Ecto neural progenitor cell (in vitro differentiated cells): ENCODE data around the gene CFAP410.
"Not testable (repeated sequence)": the region's sequence is repeated elsewhere in the genome, so short reads cannot be mapped to it uniquely, and the experiment has no call there.

Source experiments
- DNase-seq: peaks from one replicate; pipeline ENCODE4 v3.0.0-alpha.2; 2018; ENCODE audit warnings: low spot score

Gene CFAP410

DNA sequence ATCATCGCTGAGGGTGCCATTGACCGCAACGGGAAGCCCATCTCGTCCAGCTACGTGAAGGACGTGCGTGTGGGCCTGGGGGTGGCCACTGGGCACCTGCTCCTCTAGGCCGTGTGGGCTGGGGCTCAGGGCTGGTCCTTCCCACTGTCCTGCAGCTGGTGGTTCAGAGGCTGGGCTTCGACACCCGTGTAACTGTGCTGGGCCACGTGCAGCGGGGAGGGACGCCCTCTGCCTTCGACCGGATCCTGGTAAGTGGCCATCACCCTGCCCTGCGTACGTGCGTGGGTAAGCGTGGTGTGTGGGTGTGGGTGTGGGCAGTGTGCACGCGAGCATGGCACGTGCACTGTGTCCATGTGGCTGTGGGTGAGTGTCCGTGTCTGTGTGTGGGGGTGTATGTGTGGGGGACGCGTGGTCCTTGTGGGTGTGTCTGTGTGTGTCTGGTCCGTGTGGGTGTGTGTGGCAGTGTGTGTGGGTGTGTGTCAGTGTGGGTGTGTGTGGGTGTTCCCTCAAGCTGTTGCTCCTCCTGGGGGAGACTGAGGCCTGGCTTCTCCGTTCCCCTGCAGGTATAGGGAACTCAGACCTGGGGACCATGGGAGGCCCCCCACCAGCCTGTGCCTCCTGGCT, 22.8 kb downstream of the CFAP410 start:
- DNase-seq, result no peak

DNA sequence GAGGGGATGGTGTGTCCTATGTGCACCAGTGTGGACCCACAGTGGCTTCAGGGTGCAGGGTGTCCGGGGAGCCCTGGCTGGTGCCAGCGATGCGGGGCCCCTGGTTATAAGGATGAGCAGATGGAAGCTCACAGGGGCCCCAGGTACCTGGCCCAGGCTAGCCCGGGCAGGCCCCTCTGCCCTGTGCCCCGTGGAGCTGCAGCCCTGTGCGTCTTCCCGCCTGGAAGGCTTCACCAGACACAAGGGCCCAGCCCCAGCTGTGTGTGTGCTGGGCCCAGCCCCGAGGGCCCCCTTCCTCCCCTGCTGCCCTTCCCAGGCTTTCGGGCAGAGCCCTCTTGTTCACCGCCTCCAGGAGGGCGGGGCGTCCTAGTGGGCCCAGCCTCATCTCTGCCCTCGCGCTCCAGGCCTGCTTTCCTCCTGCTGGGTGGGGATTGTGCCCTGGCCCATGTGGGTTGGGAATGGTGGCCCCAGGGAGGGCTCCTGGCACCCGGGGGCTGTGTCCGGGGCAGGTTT, 23.4 kb downstream of the CFAP410 start:
- DNase-seq, result no peak

DNA sequence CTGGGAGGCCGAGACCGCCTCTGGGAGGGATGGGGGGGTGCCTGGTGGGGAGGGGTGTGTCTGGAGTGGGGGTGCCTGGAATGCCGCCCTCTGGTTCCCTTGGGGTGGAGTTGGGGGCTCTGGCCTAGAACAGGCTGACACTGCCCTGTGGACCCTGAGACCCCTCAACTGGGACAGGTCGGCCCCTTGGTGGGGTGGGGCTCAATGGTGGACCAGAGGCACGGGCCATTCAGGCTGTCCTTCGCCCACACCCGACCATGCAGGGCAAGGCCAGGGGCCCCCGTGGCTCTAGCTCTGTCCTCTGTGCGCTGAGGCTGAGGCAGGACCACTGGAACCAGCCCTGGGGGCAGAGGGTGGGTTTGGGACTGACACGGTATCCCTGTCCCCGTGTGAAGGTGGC, 24.6 kb downstream of the CFAP410 start:
- no peak for DNase-seq

DNA sequence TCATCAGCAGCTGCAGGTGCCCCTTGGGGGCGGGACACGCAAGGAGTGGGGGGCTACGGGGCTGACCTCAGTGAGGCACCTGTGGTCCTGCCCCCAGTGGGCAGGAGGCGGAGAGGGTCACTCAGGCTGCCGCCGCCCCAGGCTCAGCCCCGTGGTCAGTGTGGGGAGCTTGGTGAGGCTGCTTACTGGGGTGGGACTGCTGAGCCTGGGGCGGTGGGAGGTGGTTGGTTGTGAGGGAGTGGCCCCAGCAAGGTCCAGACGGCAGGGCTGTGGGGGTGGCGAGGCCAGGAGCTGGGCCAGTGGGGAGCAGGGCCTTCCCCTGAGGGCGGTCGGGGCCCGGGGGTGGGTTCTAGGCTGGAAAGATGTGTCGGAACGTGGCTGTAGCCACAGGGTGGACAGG, 25.1 kb downstream of the CFAP410 start:
- no peak for DNase-seq

DNA sequence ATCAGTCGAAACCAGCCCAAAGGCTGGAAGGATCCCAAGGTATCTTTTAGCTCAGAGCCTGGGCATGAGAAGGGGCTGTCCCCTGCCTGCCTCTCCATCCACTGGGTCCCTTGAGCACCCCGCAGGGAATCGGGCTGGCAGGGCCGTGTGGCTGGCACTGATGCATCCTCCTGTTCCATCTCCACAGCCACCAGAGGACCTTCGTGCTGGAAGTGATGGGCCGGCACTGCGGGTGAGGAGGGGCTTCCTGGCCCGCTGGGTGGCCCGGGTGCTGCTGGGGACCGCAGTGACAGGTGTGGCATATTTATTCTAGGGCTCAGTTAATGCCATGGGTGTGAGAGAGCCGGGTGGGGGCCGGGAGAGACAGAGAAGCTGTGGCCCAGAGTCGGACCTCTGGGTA, 25.7 kb downstream of the CFAP410 start:
- no peak for DNase-seq

DNA sequence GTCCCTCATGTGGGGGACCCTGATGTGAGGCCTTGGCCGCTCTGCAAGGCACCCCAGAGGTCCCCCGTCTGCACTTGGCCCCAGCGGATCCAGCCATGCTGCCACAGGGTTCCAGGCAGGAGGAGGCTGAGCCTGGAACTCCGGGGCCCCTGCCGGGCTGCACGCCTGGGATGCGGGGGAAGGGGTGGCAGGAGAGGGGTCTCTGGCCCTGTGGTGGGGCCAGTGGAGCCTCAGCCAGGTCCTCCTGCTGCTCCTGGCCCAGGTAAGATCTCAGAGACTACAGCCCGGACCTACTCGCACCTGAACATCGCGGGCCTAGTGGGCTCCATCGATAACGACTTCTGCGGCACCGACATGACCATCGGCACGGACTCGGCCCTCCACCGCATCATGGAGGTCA, 26.5 kb downstream of the CFAP410 start:
- DNase-seq, result no peak

DNA sequence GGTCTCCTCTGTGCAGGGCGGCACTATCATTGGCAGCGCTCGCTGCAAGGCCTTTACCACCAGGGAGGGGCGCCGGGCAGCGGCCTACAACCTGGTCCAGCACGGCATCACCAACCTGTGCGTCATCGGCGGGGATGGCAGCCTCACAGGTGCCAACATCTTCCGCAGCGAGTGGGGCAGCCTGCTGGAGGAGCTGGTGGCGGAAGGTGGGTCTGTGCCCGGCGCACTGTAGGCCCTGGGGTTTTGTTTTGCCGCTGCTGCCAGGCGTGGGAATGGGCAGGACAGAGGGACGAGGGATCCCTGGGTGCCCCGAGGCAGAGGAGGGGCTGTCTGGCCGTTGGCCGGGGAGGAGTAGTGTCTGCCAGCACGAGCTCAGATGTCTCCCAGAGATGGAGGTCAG, 27.1 kb downstream of the CFAP410 start:
- DNase-seq, result no peak

DNA sequence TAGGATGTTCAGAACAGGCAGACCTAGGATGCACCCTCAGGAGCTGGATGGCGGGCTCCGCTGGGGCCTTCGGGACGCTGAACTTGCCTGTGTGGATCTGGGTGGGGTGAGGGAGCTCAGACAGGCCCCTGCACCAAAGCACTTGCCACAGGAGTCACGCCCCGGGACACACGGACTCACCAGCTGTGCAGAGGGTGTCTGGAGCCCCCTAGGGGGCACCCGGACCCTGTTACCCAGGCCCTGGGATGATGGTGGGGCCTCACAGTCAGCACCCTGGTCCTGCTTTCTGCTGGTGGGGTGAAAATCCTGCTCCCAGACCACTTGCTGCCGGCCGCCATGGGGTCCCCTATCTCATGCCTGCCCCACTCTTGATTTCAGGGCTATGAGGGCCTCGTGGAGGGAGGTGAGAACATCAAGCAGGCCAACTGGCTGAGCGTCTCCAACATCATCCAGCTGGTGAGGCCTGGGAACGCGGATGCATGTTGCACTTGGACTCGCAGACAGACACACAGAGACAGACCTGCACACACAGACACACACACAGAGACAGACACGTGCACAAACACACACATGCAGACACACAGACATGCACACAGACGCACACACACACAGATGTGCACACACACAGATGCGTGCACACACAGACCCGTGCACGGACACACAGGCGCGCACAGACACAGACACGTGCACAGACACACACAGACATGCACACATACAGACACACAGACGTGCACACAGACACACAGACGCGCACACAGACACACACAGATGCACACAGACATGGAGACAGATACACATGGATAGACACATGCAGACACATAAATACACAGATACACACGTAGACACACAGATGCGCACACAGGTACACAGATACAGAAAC, 28.3 kb downstream of the CFAP410 start:
- DNase-seq, result no peak

DNA sequence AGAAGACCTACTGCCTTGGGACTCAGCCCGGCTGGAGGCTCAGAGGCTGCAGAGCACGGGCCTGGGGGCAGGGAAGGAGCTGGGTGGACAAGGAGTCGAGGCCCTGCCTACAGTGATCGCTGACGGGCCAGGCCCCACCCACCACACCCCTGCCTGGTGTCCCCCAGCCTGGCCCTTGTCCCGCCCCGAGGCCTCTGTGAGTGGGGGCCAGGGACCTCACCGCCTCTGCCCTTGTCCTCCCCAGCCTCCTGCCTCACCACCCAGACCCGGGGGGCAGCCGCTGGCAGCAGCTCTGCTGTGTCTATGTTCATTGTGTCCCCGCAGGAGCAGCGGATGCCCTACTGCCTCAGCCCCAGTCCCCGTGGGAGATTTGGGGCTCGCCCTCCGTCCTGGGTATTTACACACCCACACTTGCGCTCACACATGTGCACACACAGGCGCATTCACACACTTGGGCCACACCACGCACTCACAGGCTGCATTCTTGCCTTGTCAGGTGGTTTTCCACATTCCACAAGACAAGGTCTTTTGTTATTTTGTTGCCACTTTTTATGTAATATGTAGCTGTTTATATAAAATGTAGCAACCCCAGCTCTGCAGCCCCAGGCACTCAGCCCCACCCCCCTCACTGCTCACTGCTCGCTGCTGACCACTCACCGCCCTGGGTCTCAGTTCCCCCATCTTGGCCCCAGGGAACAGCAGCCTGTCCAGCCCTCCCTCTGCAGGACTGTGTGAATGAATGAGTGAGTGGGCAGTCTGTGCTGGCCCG, 32.1 kb downstream of the CFAP410 start:
- no peak for DNase-seq

DNA sequence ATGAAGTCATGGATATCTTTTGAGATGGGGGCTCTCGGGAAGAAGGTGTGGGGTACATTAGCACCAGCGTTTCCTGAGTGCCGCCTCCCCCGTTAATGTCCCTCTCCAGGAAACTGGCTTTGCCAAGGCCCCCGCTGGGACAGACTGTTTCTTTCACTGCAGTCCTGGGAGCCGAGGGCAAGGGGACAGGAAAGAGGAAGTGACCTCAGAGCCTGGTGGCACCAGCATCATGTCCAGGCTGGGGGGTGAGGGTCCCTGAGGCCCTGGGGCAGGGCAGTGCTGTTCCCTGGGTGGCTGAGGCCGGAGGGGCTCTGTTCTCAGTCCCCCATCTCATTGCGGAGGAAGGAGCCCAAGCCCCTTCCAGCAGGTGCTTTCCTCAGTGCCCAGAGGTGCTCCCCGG, 33.5 kb downstream of the CFAP410 start:
- no peak for DNase-seq

DNA sequence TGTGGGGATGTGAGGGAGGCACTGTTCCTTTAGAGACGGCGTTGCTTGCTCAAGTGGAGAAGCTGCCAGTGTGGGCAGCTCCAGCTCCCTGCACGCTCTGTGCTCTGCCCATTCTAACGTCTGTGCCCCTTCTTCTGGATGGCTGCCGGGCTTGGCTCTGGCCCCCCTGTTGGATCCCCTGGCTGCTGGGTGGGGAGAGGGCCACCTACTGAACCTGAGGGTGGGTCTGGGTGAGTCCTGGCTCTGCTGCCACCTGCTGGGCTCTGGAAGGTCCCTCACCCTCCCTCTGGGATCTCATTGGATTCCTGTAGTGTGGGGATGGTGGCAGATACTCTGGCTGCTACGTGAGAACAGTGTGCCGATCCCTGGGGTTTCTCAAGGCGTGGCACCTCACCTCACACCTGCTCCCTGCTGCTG, 34.3 kb downstream of the CFAP410 start:
- no peak for DNase-seq

DNA sequence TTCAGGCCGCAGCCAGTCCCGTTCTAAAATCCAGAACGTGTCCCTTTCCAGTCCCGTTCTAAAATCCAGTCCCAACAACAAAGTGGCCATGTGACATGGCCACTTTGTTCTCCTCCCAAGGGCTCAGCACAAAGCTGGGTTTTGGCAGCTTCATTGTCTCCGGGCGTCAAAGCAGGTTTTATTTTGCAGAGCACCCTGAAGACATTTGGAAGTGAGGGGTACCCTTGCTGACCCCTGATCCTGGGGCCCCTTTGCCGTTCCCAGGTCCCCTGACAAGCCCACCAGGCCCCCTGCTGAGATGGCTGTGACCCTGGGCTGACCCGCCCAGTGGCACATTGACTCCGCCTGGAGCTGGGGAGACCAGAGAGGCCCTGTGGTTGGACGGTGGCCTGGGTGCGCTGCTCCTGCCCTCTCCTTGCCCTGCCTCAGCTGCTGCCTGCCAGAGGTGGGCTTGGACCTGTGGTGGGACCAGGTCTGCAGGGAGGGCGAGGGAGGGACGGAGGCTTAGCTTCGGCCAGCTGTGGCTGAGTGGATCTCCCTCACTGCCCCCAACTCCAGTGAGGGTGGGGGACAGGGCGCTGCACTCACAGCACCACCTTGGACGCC, 35.1 kb downstream of the CFAP410 start:
- no peak for DNase-seq

DNA sequence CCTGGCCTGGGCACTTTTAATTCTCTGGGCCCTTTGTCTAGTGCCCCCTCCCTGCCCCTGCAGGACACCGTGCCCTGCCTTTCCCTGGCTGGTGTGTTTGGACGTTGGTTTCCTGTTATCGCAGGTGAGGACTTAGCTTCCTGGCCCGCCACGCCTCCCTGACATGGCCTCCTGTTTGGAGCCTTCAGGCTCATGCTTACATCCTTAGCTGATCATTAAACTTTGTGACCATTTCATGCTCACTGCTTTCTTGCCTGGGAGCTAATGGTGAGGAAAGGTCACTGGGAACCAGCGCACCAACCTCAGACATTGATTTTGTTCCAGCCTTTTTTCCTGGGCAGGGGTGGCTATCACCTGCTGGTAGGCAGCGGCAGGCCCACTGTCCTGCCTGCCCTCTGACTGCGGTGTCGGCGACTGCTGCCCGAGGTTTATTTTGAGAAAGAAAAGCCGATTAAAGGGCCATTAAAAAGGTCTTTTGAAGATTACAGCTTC, 35.7 kb downstream of the CFAP410 start:
- DNase-seq, result no peak

DNA sequence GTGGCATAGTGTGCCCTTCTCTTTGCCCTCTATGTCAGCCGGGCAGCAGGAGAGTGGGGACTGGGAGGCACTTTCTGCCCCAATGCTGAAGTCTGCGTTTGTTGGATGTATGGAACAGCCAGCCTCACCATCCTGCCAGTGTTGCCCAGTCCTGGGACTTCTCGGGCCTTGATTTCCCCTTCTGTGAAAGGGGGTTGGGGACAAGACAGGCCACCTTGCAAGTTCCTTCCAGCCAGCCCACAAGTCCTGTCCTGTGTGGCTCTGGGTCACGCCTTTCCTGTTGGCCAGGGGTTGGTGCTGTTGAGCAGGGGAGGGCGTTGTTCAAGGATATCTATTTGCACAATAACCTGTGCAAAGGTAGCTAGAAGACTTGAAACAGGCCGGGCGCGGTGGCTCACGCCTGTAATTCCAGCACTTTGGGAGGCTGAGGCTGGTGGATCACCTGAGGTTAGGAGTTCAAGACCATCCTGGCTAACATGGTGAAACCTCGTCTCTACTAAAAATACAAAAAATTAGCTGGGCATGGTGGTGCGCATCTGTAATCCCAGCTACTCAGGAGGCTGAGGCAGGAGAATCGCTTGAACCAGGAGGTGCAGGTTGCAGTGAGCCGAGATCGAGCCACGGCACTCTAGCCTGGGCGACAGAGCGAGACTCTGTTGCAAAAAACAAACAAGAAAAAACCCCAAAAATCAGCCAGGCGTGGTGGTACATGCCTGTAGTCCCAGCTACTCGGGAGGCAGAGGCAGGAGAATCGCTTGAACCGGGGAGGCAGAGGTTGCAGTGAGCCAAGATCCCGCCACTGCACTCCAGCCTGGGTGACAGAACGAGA, 36.4 kb downstream of the CFAP410 start:
- not testable (repeated sequence) for DNase-seq

DNA sequence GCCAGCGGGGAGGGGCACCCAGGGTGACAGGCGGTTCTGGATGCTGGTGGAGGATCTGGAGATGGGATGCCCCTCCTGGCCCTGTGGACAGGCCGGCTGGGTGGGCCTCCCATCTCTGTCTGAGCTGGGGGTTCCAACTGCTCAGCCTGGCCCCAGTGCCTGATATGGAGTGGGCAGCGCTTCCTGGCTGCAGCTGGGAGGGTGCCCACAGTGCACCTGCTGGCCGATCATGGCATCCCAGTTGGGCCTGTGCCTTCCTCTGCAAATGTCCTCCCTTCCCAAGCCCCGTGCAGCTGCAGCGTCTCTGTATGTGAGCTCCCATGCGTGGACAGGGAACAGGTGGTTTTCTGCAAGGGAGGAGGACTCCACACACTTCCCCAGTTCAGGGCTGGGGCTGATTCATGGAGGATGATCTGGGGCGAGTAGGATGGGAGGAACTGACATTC, 37.2 kb downstream of the CFAP410 start:
- DNase-seq, result no peak

DNA sequence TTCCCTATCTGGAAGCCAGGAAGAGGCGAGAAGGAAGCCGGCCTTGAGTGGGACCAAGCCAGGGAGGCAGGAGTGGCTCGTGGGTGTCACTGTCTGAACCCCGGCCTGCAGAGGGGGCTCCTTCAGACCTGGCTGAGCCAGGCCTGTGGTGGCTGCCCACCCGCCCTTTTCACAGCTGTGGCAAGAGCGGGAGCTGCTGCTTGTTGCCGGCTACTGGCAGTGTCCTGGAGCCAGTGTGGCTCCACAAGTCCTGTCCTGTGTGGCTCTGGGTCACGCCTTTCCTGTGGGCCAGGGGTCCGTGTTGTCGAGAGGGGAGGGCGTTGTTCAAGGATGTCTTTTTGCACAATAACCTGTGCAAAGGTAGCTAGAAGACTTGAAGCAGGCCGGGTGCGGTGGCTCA, 38.0 kb downstream of the CFAP410 start:
- no peak for DNase-seq

DNA sequence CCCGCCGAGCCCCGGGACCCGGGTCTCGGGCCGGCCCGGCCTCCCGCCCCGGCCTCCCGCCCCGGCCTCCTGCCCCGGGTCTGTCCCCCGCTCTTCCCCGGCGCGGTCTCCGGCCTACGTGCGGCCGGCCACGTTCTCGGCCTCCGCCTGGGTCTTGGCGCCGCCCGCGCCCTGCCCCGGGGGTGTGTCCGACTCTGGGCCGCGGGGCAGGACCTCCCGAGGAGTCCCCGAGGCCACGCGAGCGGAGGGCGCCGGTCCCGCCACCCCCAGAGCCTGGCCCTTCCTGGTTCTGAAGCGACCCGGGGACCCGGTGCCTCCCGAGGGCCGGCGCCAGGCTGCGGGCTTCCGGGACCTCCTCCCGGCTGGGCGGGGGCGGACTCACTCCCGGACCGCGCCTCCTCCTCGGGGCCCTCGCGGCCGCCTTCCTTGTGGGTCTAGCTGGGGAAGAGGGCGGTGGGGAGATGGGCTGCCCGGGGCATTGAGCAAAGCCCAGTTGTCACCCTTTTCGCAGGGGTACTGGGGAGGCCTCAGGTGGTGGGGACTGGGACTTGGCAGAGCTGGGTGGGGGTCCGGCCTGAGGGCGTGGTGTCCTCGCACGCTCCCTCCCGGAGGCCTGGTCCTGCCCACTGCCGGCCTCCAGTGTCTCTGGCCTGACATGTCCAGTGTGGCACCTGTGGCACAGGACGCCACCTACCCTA, 38.8 kb downstream of the CFAP410 start:
- DNase-seq, result peak; percentile 79

DNA sequence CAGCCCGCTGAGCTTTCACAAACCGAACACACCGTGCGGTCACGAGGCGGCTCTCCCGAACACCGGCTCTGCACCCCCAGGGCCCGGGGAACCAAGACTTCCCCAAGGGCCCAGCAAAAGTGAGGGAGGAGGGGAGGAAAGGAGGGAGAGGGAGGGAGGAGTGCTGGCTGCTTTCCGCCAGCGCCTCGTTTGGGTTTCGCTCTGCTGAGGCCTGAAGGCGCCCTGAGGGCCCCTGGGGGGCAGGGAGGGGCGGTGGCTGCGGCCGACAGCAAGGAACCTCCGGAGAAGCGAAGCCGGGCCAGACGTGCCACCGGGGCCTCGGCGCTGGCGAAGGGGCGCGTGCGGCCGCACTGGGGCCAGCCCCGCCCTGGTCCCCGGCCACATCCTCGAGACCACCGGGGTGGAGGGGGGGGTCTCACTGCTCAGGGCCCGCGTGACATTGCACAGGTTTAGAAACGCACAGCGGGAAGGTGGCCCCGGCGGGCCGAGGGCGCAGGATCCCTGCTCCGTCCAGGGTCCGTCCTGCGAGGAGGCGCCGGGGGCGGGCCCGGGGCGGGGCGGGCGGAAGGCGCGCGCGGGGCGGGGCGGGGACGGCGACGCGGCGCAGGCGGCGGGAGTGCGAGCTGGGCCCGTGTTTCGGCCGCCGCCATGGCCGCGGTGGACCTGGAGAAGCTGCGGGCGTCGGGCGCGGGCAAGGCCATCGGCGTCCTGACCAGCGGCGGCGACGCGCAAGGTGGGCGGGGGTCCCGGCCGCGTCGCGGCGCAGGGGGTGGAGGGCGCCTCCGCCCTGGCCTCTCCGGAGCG, 39.5 kb downstream of the CFAP410 start, which contains the start of gene PFKL:
Gene PFKL, plus strand, starts transcription at position 596 of the 804 bp plus-strand sequence. Its CDS starts 53 bp downstream, at position 649.
- DNase-seq, result peak; percentile 83

DNA sequence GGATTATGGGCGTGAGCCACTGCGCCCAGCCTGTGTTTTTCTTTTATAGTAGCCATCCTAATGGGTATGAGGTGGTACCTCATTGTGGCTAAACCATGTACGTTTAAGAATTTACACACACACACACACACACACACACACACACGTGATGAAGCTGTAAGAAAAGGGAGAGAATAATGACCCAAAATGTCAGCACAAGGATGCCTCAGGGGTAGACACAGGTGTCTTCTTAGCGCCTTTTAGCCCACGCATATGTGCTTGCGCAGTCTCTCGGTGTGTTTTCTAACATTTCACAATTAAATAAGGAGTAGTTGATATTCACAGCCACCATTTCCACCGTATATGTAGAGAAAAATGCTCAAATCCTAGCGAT, 40.1 kb downstream of the CFAP410 start:
- no peak for DNase-seq

DNA sequence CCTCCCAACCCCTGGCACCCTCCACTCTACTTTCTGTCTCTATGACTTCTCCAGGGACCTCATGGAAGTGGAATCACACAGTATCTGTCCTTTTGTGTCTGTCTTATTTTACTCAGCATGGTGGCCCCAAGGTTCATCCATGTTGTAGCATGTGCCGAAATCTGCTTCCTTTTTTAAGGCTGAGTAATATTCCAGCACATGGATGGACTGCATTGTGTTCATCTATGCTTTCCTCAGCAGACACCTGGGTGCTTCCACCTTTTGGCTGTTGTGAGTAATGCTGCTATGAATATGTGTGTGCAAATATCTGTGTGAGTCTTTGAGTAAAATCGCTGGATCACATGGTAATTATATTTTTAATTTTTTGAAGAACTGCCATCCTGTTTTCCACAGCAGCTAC, 40.9 kb downstream of the CFAP410 start:
- DNase-seq, result no peak
